ENCODE measurements around the gene SRI. TPM values are rescaled to one million over a fixed set of nuclear protein-coding genes. Genes with fewer than 3 reads are reported as not detected.

Gene SRI
- total and polyA plus RNA-seq, 2 experiments from 2014 or later: 116 to 228 TPM

GRCh38 chr7:88253640-88254039 is 33.8 kb upstream of the SRI start:
- Histone ChIP-seq H3K9me3 (ENCODE audit: low read depth) (no peaks in the 10 kb centered on the region), H3K27ac (no peak overlapping the region), H4K20me1 (ENCODE audit: insufficient read depth, poor library complexity, severe bottlenecking) (no peaks in the 10 kb centered on the region), H3K27me3 (no peaks in the 10 kb centered on the region), H3K4me1 (ENCODE audit: insufficient read depth) (no peaks in the 10 kb centered on the region), H2AFZ (no peak overlapping the region), H3K36me3 (replicated peaks; ENCODE audit: insufficient read depth, low read depth) (no peaks in the 10 kb centered on the region), H3K79me2 (no peaks in the 10 kb centered on the region), H3K4me3 (no peak overlapping the region), H3K4me2 (no peak overlapping the region), H3K9me2 (replicated peaks; ENCODE audit: insufficient read depth) (no peaks in the 10 kb centered on the region)
- DNase-seq (ENCODE audit: low spot score): no peak
- TF ChIP-seq EZH2 (IDR thresholded peaks at IDR 0.05; ENCODE audit: borderline replicate concordance) (no peak), CTCF (IDR thresholded peaks at IDR 0.05; ENCODE audit: poor library complexity) (no peak), EZH2phosphoT487 (IDR thresholded peaks at IDR 0.05; ENCODE audit: low read depth, severe bottlenecking, unreplicated experiment) (no peak)

- Histone ChIP-seq H3K36me3 (replicated peaks; ENCODE audit: insufficient read depth, low read depth) (no peaks in the 10 kb centered on the region), H3K4me3 (no peak overlapping the region), H3K4me2 (no peak overlapping the region), H3K79me2 (no peaks in the 10 kb centered on the region), H3K27ac (no peak overlapping the region), H4K20me1 (ENCODE audit: insufficient read depth, poor library complexity, severe bottlenecking) (no peaks in the 10 kb centered on the region), H2AFZ (no peak overlapping the region), H3K9me3 (ENCODE audit: low read depth) (no peaks in the 10 kb centered on the region), H3K4me1 (ENCODE audit: insufficient read depth) (no peaks in the 10 kb centered on the region), H3K9me2 (replicated peaks; ENCODE audit: insufficient read depth) (no peaks in the 10 kb centered on the region), H3K27me3 (no peaks in the 10 kb centered on the region)
- WGBS (ENCODE audit: low lambda C conversion rate, missing lambda C conversion rate): 86% methylated on average over 1 of the region's 1 CpG
- TF ChIP-seq CTCF (IDR thresholded peaks at IDR 0.05; ENCODE audit: poor library complexity) (no peak), EZH2 (IDR thresholded peaks at IDR 0.05; ENCODE audit: borderline replicate concordance) (no peak), EZH2phosphoT487 (IDR thresholded peaks at IDR 0.05; ENCODE audit: low read depth, severe bottlenecking, unreplicated experiment) (no peak)
- no peak for DNase-seq (ENCODE audit: low spot score)
These were observed 24.4 kb upstream of the SRI start for GRCh38 chr7:88244258-88244657.

- TF ChIP-seq EZH2 (IDR thresholded peaks at IDR 0.05; ENCODE audit: borderline replicate concordance) (no peak), CTCF (IDR thresholded peaks at IDR 0.05; ENCODE audit: poor library complexity) (peak; percentile 89)
- no peak overlapping the region for H3K27ac ChIP-seq
- DNase-seq (ENCODE audit: low spot score): peak; percentile 64
- H3K27me3 ChIP-seq: no peaks in the 10 kb centered on the region
- H3K4me2 ChIP-seq: no peak overlapping the region
- no peaks in the 10 kb centered on the region for H3K79me2 ChIP-seq
- WGBS (ENCODE audit: low lambda C conversion rate, missing lambda C conversion rate): 25% methylated on average over 2 of the region's 2 CpGs
- no peak overlapping the region for H2AFZ ChIP-seq
- H3K9me2 ChIP-seq (replicated peaks; ENCODE audit: insufficient read depth): no peaks in the 10 kb centered on the region
- H3K9me3 ChIP-seq (ENCODE audit: low read depth): no peaks in the 10 kb centered on the region
- no peaks in the 10 kb centered on the region for H3K36me3 ChIP-seq (replicated peaks; ENCODE audit: insufficient read depth, low read depth)
- no peaks in the 10 kb centered on the region for H4K20me1 ChIP-seq (ENCODE audit: insufficient read depth, poor library complexity, severe bottlenecking)
- no peaks in the 10 kb centered on the region for H3K4me1 ChIP-seq (ENCODE audit: insufficient read depth)
- no peak overlapping the region for H3K4me3 ChIP-seq
These were observed 23.6 kb upstream of the SRI start for GRCh38 chr7:88243345-88243909.

GRCh38 chr7:88239852-88240251 is 20.0 kb upstream of the SRI start:
- Histone ChIP-seq H4K20me1 (ENCODE audit: insufficient read depth, poor library complexity, severe bottlenecking) (no peaks in the 10 kb centered on the region), H3K4me2 (no peak overlapping the region), H3K36me3 (replicated peaks; ENCODE audit: insufficient read depth, low read depth) (no peaks in the 10 kb centered on the region), H3K4me1 (ENCODE audit: insufficient read depth) (no peaks in the 10 kb centered on the region), H3K9me2 (replicated peaks; ENCODE audit: insufficient read depth) (no peaks in the 10 kb centered on the region), H3K79me2 (no peaks in the 10 kb centered on the region), H3K27ac (no peak overlapping the region), H2AFZ (no peak overlapping the region), H3K4me3 (no peak overlapping the region), H3K27me3 (no peaks in the 10 kb centered on the region), H3K9me3 (ENCODE audit: low read depth) (no peaks in the 10 kb centered on the region)
- WGBS (ENCODE audit: low lambda C conversion rate, missing lambda C conversion rate): 97% methylated on average over 1 of the region's 1 CpG
- TF ChIP-seq EZH2 (IDR thresholded peaks at IDR 0.05; ENCODE audit: borderline replicate concordance) (no peak), CTCF (IDR thresholded peaks at IDR 0.05; ENCODE audit: poor library complexity) (no peak), EZH2phosphoT487 (IDR thresholded peaks at IDR 0.05; ENCODE audit: low read depth, severe bottlenecking, unreplicated experiment) (no peak)
- no peak for DNase-seq (ENCODE audit: low spot score)
